ENCODE measurements around the gene PRKAR2B.
A peak's percentile ranks its signal among the peaks of the same experiment; 100 is the strongest.

PRKAR2B gene

GRCh38 chr7:107196834-107197610, 152.5 kb downstream of the PRKAR2B start:
- no peak for DNase-seq

GRCh38 chr7:107201795-107202450, 157.4 kb downstream of the PRKAR2B start:
- DNase-seq = peak; percentile 35

GRCh38 chr7:107203607-107204006, 159.1 kb downstream of the PRKAR2B start:
- DNase-seq = no peak

GRCh38 chr7:107206136-107206535, 161.6 kb downstream of the PRKAR2B start:
- DNase-seq = no peak

GRCh38 chr7:107206706-107207105, 162.2 kb downstream of the PRKAR2B start:
- no peak for DNase-seq

GRCh38 chr7:107207459-107207858, 163.0 kb downstream of the PRKAR2B start:
- DNase-seq = no peak

GRCh38 chr7:107208024-107208521, 163.6 kb downstream of the PRKAR2B start:
- no peak for DNase-seq

GRCh38 chr7:107208563-107208962, 164.1 kb downstream of the PRKAR2B start:
- DNase-seq = no peak

- no peak for DNase-seq
These were observed 165.1 kb downstream of the PRKAR2B start for GRCh38 chr7:107209565-107209964.

GRCh38 chr7:107210400-107210799, 165.9 kb downstream of the PRKAR2B start:
- no peak for DNase-seq
